ENCODE results near the gene ZNF335. TPM values are rescaled to one million over a fixed set of nuclear protein-coding genes. Genes with fewer than 3 reads are reported as not detected.
"Not testable (repeated sequence)": the region's sequence is repeated elsewhere in the genome, so short reads cannot be mapped to it uniquely, and the experiment has no call there.

Gene ZNF335
- total RNA-seq, 2 donors from 2014 or later = 28.8 to 30.1 TPM

GRCh38 chr20:45934046-45934585, 37.9 kb downstream of the ZNF335 start:
- no peak for ATAC-seq (ENCODE audit: insufficient number of reproducible peaks, low FRiP score, low read depth)

GRCh38 chr20:45933266-45934045, 38.5 kb downstream of the ZNF335 start:
- DNase-seq (ENCODE audit: low spot score) = no peak

More at GRCh38 chr20:45934046-45934585, 37.9 kb downstream of the ZNF335 start:
- no peaks in the 10 kb centered on the region for H3K9me3 ChIP-seq
- peak overlapping the region; percentile 97 for H3K4me3 ChIP-seq
- no peak for TF ChIP-seq CTCF (IDR thresholded peaks at IDR 0.05)
- H3K27me3 ChIP-seq (replicated peaks; ENCODE audit: insufficient read depth) = no peaks in the 10 kb centered on the region
- H3K27ac ChIP-seq = peak overlapping the region; percentile 99 to 100
- no peak for DNase-seq (ENCODE audit: low spot score)
- peaks cover 20% of the 10 kb centered on the region for H3K36me3 ChIP-seq
- peaks cover 11 to 27% of the 10 kb centered on the region in 2 donors for H3K4me1 ChIP-seq (ENCODE audit: control insufficient read depth in 1 of 2, low read depth in 2 of 2)

GRCh38 chr20:45931680-45932079, 40.3 kb downstream of the ZNF335 start:
- peaks cover 9 to 20% of the 10 kb centered on the region in 2 donors for H3K4me1 ChIP-seq (ENCODE audit: control insufficient read depth in 1 of 2, low read depth in 2 of 2)
- H3K27me3 ChIP-seq (replicated peaks; ENCODE audit: insufficient read depth); DNase-seq (ENCODE audit: low spot score); H3K27ac ChIP-seq; ATAC-seq (ENCODE audit: insufficient number of reproducible peaks, low FRiP score, low read depth); H3K4me3 ChIP-seq; H3K9me3 ChIP-seq; H3K36me3 ChIP-seq: not testable (repeated sequence)

More at GRCh38 chr20:45933266-45934045, 38.5 kb downstream of the ZNF335 start:
- TF ChIP-seq CTCF (IDR thresholded peaks at IDR 0.05) = no peak
- no peaks in the 10 kb centered on the region for H3K9me3 ChIP-seq
- H3K27ac ChIP-seq = peak overlapping the region; percentile 99 to 100
- ATAC-seq (ENCODE audit: insufficient number of reproducible peaks, low FRiP score, low read depth) = no peak
- H3K27me3 ChIP-seq (replicated peaks; ENCODE audit: insufficient read depth) = no peaks in the 10 kb centered on the region
- peaks cover 13% of the 10 kb centered on the region for H3K36me3 ChIP-seq
- peak overlapping the region; percentile 97 for H3K4me3 ChIP-seq
- H3K4me1 ChIP-seq (ENCODE audit: control insufficient read depth in 1 of 2, low read depth in 2 of 2) = peaks cover 11 to 27% of the 10 kb centered on the region in 2 donors

GRCh38 chr20:45927071-45927878, 44.7 kb downstream of the ZNF335 start:
- peaks cover 6 to 15% of the 10 kb centered on the region in 2 donors for H3K4me1 ChIP-seq (ENCODE audit: control insufficient read depth in 1 of 2, low read depth in 2 of 2)
- TF ChIP-seq CTCF (IDR thresholded peaks at IDR 0.05) = no peak
- no peak overlapping the region for H3K4me3 ChIP-seq
- no peak for ATAC-seq (ENCODE audit: insufficient number of reproducible peaks, low FRiP score, low read depth)
- H3K27ac ChIP-seq = no peak overlapping the region
- no peaks in the 10 kb centered on the region for H3K36me3 ChIP-seq
- H3K27me3 ChIP-seq (replicated peaks; ENCODE audit: insufficient read depth) = no peaks in the 10 kb centered on the region
- no peaks in the 10 kb centered on the region for H3K9me3 ChIP-seq
- DNase-seq (ENCODE audit: low spot score) = no peak

GRCh38 chr20:45926731-45927070, 45.3 kb downstream of the ZNF335 start:
- DNase-seq (ENCODE audit: low spot score) (no peak), ATAC-seq (ENCODE audit: insufficient number of reproducible peaks, low FRiP score, low read depth) (no peak)
- no peak for TF ChIP-seq CTCF (IDR thresholded peaks at IDR 0.05)
- no peaks in the 10 kb centered on the region for H3K27me3 ChIP-seq (replicated peaks; ENCODE audit: insufficient read depth)
- H3K36me3 ChIP-seq = no peaks in the 10 kb centered on the region
- H3K4me3 ChIP-seq = no peak overlapping the region
- no peak overlapping the region for H3K27ac ChIP-seq
- H3K9me3 ChIP-seq = no peaks in the 10 kb centered on the region
- peaks cover 6 to 15% of the 10 kb centered on the region in 2 donors for H3K4me1 ChIP-seq (ENCODE audit: control insufficient read depth in 1 of 2, low read depth in 2 of 2)

Data from thoracic aorta (tissue), 2 donors.